ENCODE results near the gene CCDC9B. TPM values are rescaled to one million over a fixed set of nuclear protein-coding genes. Genes with fewer than 3 reads are reported as not detected.

The CCDC9B gene
- total RNA-seq, 4 donors from 2014 or later = 0.65 to 5.3 (median 3.0) TPM

DNA sequence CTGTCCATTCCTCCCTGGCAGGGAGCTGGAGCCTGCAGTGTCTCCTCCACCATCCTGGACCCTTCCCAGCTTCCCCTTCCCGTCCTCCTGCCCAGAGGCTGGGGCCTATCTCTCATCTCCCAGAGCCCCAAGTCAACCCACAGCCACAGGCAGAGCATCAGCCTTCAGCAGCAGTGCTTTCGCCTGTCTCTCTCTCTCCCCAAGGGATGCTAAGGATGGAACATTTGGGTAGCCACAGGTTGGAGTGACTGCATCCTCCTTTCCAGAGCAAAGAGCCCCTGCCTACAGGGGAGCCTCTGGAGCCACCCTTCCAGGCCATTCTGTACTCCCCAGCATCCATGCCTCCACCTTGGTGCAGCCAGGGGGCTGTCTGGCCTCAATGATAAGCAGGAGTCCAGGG, 37.2 kb downstream of the CCDC9B start:
- TF ChIP-seq, protein P1, sequence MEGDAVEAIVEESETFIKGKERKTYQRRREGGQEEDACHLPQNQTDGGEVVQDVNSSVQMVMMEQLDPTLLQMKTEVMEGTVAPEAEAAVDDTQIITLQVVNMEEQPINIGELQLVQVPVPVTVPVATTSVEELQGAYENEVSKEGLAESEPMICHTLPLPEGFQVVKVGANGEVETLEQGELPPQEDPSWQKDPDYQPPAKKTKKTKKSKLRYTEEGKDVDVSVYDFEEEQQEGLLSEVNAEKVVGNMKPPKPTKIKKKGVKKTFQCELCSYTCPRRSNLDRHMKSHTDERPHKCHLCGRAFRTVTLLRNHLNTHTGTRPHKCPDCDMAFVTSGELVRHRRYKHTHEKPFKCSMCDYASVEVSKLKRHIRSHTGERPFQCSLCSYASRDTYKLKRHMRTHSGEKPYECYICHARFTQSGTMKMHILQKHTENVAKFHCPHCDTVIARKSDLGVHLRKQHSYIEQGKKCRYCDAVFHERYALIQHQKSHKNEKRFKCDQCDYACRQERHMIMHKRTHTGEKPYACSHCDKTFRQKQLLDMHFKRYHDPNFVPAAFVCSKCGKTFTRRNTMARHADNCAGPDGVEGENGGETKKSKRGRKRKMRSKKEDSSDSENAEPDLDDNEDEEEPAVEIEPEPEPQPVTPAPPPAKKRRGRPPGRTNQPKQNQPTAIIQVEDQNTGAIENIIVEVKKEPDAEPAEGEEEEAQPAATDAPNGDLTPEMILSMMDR (IDR thresholded peaks at IDR 0.05; ENCODE audit: low read depth) = no peak

DNA sequence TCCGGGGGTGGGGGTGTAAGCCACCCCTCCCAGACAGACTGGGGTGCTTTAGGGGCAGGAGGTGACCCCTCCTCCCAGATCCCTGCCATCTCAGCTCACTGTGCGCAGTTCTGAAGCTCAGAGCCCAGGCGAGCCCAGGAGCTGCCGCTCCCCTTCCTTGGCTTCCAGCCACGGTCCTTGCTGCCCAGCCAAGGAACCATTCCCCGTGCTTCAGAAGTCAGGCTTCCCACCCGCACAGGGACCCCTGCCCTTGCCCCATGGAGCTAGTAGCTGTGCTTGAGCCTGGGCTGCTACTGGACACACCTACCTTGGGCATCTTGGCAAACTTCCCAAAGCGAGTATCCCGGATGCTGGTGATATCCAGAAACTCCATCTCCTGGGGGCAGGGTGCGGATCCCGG, 37.8 kb downstream of the CCDC9B start:
- TF ChIP-seq, protein P1 (IDR thresholded peaks at IDR 0.05; ENCODE audit: low read depth) = no peak

DNA sequence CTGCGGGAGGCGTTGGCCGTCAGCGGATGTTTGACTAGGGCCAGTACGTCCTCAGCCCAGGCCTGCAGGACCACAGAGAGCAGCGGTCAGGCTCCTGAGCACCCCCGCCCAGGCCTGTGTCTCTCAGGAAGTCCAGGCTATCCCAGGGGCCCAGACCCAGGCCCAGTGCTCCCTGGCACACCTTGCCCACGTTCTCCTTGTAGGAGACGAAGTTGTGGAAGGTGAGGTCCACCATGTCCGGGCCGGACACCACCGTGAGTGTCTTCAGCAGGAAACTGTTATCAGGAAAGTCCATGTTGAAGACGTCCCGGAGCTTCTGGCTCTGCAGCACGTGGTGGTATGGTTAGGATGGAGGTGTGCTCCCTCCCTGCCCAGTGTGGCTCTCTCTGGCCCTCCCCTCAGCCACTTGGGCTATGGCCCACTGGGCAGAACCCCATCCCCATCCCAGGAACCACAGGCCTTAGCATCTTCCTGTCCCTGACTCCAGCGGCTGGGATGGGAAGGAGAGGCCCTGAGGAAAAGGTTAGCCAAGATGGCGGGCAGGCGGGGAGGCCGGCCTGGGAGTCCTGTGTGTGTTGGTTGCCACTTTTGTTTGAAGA, 38.4 kb downstream of the CCDC9B start:
- TF ChIP-seq, protein P1 (IDR thresholded peaks at IDR 0.05; ENCODE audit: low read depth) = no peak

DNA sequence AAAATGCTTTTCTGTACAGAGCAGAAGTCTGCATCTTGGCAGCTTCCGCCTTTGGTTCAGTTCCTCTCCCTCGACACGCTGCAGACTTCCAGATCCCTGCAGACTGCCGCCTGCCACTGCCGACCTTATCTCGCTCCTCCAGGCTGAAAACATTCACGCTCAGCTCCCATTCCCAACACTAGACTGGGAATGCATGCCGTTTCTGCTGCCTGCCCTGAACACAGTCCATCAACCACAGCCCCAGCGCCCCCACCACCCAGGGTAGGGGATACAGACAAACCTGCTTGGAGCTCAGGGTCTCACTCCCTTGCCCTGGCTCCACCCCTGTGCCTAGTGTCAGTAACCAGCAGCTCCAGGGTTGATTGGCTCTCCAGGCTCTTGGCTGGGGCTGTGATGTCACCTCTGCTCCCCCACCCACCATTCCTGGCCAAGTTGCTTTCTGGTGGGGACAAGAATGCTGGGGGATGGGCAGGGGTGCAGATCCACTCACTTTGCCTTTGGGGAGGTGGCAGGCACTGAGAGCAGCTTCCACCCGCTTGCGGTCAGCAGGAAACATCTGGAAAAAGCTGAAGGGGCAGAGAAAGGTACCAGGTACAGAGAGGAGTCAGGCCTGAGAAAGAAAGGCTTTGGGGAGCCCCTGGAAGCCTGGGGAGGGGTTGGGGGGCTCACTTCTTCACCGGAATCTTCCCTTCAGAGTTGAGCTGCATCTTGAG, 39.1 kb downstream of the CCDC9B start:
- TF ChIP-seq, protein P1 (IDR thresholded peaks at IDR 0.05; ENCODE audit: low read depth) = no peak

DNA sequence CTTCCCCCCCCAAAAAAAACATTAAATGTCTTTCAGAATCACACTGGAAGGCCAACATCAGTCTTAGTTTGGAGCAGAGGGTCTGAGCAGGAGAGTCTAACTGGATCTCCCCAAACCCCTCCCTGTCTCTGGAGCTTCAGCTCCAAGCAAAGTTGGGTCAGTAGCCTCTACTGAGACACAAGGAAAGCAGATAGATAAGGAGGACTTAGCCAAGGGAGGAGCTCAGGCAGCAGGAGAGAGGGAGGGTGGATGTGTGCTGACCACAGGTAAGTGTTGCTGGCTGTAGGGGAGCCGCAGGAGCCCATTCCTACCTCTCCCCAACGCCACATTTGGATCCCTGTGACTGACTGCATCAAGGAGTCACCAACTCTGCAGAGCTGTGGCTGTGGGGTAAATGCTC, 40.0 kb downstream of the CCDC9B start:
- TF ChIP-seq, protein P1 (IDR thresholded peaks at IDR 0.05; ENCODE audit: low read depth) = no peak

DNA sequence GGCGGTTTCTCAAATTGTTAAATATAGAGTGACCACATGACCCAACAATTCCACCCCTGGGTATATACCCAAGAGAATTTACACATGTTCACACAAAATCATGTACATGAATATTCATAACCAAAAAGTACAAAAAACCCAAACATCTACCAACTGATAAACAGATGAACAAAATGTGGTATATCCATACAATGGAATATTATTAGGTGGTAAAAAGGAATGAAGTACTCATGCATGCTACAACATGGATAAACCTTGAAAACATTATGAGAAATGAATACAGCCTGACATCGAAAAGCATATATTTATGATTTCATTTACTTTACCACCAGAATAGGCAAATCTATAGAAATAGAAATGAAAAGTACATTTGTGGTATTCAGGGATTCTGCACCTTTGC, 40.4 kb downstream of the CCDC9B start:
- TF ChIP-seq, protein P1 (IDR thresholded peaks at IDR 0.05; ENCODE audit: low read depth) = no peak

DNA sequence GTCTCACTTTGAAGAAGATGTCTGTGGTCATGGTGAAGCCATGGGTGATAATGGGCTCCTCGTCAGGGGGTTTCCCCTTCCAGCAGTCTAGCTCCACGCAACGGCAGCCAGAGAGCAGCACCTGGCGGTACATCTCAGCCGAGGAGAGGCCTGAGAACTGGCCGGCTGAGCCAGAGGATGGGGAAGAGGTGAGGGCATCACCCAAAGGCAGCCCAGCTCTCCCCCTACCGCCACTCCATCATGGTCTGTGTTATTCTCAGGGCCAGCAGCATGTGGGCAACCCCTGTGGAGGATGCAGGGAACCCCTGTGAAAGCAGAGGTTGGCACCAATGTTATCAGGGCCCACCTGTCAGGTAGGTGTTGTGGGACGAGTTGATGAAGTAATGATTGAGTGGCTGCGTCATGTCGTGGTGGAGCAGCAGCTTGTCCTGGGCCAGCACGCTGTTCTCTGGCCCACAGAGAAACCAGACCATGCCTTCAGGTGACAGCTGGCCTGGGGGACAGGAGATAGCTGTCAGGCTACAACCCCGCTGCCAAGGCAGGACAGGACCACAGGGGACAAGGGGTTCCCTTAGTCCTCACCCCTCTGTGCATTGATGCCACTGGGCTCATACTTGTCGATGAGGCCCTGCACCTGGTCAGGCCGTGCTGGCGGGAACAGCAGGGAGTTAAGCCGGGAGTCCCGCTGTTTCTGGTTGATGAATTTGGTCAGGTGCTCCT, 42.4 kb downstream of the CCDC9B start:
- TF ChIP-seq, protein P1 (IDR thresholded peaks at IDR 0.05; ENCODE audit: low read depth) = no peak

All from subcutaneous adipose tissue (tissue), 4 donors.